ENCODE results near the gene GRIA4.

The GRIA4 gene

DNA sequence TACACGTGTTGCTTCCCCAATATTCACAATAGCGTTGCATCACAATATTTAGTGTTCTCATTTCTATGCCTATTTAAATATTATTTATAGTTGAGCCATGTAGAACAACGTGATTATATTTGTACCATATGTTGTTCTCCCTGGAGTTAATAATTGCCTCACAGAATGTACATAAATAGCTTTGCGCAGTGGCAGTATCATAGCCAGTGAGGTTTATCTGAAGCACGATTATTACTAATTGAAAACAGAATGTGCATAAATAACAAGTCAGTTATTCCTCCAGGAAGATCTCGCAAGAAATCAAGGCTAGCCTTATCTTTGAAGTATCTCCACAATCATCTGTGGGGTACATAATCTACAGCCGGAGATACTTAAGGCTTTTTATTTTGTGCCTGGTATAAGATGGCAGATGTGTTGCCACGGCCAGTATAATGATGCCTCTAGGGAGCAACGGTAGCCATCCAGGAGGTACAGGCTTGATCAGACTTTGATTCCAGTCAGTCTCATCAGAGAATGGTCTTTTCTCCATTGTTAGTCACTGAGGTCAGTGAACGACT is 214.7 kb downstream of the GRIA4 start:
- TF ChIP-seq, protein P1, sequence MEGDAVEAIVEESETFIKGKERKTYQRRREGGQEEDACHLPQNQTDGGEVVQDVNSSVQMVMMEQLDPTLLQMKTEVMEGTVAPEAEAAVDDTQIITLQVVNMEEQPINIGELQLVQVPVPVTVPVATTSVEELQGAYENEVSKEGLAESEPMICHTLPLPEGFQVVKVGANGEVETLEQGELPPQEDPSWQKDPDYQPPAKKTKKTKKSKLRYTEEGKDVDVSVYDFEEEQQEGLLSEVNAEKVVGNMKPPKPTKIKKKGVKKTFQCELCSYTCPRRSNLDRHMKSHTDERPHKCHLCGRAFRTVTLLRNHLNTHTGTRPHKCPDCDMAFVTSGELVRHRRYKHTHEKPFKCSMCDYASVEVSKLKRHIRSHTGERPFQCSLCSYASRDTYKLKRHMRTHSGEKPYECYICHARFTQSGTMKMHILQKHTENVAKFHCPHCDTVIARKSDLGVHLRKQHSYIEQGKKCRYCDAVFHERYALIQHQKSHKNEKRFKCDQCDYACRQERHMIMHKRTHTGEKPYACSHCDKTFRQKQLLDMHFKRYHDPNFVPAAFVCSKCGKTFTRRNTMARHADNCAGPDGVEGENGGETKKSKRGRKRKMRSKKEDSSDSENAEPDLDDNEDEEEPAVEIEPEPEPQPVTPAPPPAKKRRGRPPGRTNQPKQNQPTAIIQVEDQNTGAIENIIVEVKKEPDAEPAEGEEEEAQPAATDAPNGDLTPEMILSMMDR (IDR thresholded peaks at IDR 0.05; ENCODE audit: insufficient read depth, low read length) = no peak
- no peak for TF ChIP-seq SPI1 (IDR thresholded peaks at IDR 0.05; ENCODE audit: borderline replicate concordance, low read depth)
- TF ChIP-seq POLR2AphosphoS5 (IDR thresholded peaks at IDR 0.05; ENCODE audit: low read depth) = no peak
- no peak for TF ChIP-seq GABPA (IDR thresholded peaks at IDR 0.05; ENCODE audit: low read depth)
- TF ChIP-seq, protein P2, sequence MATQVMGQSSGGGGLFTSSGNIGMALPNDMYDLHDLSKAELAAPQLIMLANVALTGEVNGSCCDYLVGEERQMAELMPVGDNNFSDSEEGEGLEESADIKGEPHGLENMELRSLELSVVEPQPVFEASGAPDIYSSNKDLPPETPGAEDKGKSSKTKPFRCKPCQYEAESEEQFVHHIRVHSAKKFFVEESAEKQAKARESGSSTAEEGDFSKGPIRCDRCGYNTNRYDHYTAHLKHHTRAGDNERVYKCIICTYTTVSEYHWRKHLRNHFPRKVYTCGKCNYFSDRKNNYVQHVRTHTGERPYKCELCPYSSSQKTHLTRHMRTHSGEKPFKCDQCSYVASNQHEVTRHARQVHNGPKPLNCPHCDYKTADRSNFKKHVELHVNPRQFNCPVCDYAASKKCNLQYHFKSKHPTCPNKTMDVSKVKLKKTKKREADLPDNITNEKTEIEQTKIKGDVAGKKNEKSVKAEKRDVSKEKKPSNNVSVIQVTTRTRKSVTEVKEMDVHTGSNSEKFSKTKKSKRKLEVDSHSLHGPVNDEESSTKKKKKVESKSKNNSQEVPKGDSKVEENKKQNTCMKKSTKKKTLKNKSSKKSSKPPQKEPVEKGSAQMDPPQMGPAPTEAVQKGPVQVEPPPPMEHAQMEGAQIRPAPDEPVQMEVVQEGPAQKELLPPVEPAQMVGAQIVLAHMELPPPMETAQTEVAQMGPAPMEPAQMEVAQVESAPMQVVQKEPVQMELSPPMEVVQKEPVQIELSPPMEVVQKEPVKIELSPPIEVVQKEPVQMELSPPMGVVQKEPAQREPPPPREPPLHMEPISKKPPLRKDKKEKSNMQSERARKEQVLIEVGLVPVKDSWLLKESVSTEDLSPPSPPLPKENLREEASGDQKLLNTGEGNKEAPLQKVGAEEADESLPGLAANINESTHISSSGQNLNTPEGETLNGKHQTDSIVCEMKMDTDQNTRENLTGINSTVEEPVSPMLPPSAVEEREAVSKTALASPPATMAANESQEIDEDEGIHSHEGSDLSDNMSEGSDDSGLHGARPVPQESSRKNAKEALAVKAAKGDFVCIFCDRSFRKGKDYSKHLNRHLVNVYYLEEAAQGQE (IDR thresholded peaks at IDR 0.05; ENCODE audit: insufficient replicate concordance, low read depth) = no peak

DNA sequence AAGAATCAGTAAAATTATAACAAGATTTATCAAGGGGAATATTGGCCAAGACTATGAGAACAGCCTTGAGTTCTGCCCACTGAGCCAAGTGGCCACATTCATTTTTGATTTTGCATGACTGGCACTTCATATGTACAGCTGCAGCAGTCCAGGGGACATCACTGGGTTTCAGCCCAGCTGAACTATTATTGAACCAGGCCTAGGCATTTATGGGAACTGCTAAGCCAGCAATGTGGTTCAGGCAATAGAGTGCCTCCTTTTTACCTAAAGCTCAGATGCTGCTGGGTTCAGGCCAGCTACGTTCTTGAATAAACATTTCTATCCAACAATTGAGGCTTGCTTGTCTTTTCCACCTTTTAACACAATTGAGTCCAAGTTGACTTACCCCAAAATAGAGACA is 215.3 kb downstream of the GRIA4 start:
- TF ChIP-seq GABPA (IDR thresholded peaks at IDR 0.05; ENCODE audit: low read depth) = no peak
- no peak for DNase-seq (ENCODE audit: low read depth in 1 of 2, low spot score in 1 of 2)
- Histone ChIP-seq H3K27ac (replicated peaks) (no peak overlapping the region), H3K27me3 (ENCODE audit: insufficient read depth, poor library complexity, severe bottlenecking) (no peaks in the 10 kb centered on the region), H3K4me3 (replicated peaks; ENCODE audit: insufficient read depth, low read length) (no peak overlapping the region)

More for the DNA sequence above, 214.7 kb downstream of the GRIA4 start:
- Histone ChIP-seq H3K27me3 (ENCODE audit: insufficient read depth, poor library complexity, severe bottlenecking) (no peaks in the 10 kb centered on the region), H3K4me3 (replicated peaks; ENCODE audit: insufficient read depth, low read length) (no peak overlapping the region), H3K27ac (replicated peaks) (no peak overlapping the region)
- no peak for DNase-seq (ENCODE audit: low read depth in 1 of 2, low spot score in 1 of 2)

DNA sequence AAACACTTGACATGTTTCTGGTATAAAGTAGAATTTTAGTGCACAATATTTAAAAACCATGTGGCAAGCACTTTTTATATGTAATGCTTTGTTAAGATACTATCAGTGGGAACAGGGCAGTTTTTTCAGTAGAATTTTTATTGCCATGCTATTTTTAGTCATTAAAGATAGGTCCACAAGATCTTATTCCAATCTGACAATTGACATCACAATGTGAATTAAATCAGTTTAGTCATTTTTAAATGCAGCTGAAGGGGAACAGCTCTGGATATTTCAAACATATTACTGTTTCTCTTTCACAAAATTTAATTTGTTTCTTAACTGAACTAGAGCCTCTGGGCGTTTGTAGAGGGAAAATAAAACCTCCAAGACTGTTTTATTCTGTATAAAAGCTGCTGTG is 218.0 kb downstream of the GRIA4 start:
- Histone ChIP-seq H3K27ac (replicated peaks) (no peak overlapping the region), H3K4me3 (replicated peaks; ENCODE audit: insufficient read depth, low read length) (no peak overlapping the region), H3K27me3 (ENCODE audit: insufficient read depth, poor library complexity, severe bottlenecking) (no peaks in the 10 kb centered on the region)
- no peak for DNase-seq (ENCODE audit: low read depth in 1 of 2, low spot score in 1 of 2)
- TF ChIP-seq GABPA (IDR thresholded peaks at IDR 0.05; ENCODE audit: low read depth) (no peak), POLR2AphosphoS5 (IDR thresholded peaks at IDR 0.05; ENCODE audit: low read depth) (no peak), SPI1 (IDR thresholded peaks at IDR 0.05; ENCODE audit: borderline replicate concordance, low read depth) (no peak)
- TF ChIP-seq, protein P1 (IDR thresholded peaks at IDR 0.05; ENCODE audit: insufficient read depth, low read length) = no peak
- TF ChIP-seq, protein P2 (IDR thresholded peaks at IDR 0.05; ENCODE audit: insufficient replicate concordance, low read depth) = no peak

DNA sequence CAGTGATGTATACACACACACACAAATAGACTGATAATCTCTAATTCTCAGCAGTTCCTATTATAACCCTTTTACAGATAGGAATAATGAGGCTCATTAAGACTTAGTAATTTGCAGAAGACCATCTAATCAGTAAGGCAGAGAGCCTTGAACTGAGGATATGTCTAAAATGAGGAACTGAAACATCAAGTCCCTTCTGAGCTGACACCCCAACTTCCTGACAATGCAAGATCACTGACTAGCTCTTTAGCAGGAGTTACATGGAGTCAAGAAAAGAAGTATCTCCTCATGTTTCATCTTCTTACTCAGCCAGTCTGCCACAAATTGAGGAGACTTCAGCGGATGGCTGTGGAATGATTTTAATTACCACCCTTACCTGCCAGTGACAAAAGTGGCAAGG is 219.2 kb downstream of the GRIA4 start:
- Histone ChIP-seq H3K27ac (replicated peaks) (no peak overlapping the region), H3K4me3 (replicated peaks; ENCODE audit: insufficient read depth, low read length) (no peak overlapping the region), H3K27me3 (ENCODE audit: insufficient read depth, poor library complexity, severe bottlenecking) (no peaks in the 10 kb centered on the region)
- DNase-seq (ENCODE audit: low read depth in 1 of 2, low spot score in 1 of 2) = no peak
- TF ChIP-seq, protein P1 (IDR thresholded peaks at IDR 0.05; ENCODE audit: insufficient read depth, low read length) = no peak
- peak; percentile 70; the same call in 1 of the 2 replicates for TF ChIP-seq SPI1 (IDR thresholded peaks at IDR 0.05; ENCODE audit: borderline replicate concordance, low read depth)

Measured in HL-60 (cell line).